Adrenal gland (tissue), 5 donors: ENCODE measurements around the gene SMC1B.

Source experiments
- POLR2A ChIP-seq, 2 donors: fragments of 450-650 bp; IDR thresholded peaks; one replicate each; pipeline ENCODE4 v1.6.1; 2017; ENCODE audit warnings: antibody characterized with exemption in 2 of 2, mild to moderate bottlenecking in 2 of 2, moderate library complexity in 1 of 2
- TF ChIP-seq, protein P1 (sequence below), 6 experiments: fragments of 450-650 bp in 4 of 6; fragments of 200-600 bp in 2 of 6; sonication (generic) in 1 of 6; IDR thresholded peaks; 1 replicate in 5 of 6; 2 replicates in 1 of 6; pipeline versions ENCODE4 v1.5.1 to v1.8.0; 2016 to 2021; ENCODE audit warnings: antibody characterized with exemption in 6 of 6, mild to moderate bottlenecking in 2 of 6, moderate library complexity in 1 of 6
- donor health status: DM: no; HTN: no; CAD: no.

DNA sequence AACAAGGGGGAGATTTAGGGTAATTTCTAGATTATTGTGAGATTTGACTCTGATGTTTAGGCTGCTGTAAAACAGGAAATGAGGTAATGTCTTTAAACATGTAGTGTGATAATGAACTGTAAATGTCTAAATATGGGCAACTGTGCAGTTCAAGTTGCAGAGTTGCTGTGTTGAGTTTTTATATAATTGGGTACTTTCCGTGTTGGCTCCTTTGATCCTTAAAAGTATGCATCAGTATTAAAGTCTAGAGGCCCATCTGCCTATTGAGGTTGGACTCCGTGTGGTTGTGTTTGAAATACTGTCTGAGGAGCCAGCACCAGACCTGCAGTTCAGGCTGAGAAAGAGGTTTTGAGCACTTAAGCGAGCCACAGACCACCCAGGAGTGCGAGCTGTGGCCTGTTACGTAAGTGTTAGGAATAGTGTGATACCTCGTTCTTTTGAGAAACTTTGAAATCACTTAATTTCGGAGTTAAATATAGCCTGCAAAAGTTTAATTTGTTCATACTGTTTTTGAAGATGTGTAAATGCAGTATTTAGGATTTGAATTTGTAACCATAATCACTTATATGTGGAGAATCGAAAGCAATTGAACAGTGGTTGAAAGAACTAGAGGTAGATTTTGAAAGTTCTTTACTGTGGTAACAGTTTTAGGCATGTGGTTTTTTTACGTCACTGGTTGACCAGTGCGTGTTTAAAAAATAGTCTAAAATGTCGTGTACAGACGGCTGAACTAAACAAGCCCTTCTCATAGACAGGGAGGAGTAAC lies 94.7 kb downstream of the SMC1B start:
- TF ChIP-seq, protein P1, sequence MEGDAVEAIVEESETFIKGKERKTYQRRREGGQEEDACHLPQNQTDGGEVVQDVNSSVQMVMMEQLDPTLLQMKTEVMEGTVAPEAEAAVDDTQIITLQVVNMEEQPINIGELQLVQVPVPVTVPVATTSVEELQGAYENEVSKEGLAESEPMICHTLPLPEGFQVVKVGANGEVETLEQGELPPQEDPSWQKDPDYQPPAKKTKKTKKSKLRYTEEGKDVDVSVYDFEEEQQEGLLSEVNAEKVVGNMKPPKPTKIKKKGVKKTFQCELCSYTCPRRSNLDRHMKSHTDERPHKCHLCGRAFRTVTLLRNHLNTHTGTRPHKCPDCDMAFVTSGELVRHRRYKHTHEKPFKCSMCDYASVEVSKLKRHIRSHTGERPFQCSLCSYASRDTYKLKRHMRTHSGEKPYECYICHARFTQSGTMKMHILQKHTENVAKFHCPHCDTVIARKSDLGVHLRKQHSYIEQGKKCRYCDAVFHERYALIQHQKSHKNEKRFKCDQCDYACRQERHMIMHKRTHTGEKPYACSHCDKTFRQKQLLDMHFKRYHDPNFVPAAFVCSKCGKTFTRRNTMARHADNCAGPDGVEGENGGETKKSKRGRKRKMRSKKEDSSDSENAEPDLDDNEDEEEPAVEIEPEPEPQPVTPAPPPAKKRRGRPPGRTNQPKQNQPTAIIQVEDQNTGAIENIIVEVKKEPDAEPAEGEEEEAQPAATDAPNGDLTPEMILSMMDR (IDR thresholded peaks at IDR 0.05): no peak
- no peak for TF ChIP-seq POLR2A (IDR thresholded peaks at IDR 0.05)
